ENCODE results near the gene PAFAH1B1.

- no peak for TF ChIP-seq CTCF (IDR thresholded peaks at IDR 0.05)
- no peak for TF ChIP-seq POLR2A (IDR thresholded peaks at IDR 0.05)
- TF ChIP-seq EP300 (IDR thresholded peaks at IDR 0.05; ENCODE audit: low read depth): no peak
- no peak for TF ChIP-seq POLR2AphosphoS5 (IDR thresholded peaks at IDR 0.05)
These were observed 62.8 kb downstream of the PAFAH1B1 start for GRCh38 chr17:2656283-2656682.

Measured in transverse colon (tissue), 4 donors.